Transverse colon (tissue), 4 donors: Measurements from ENCODE around the gene ZNF576.

ENCODE experiments used
- POLR2A ChIP-seq: fragments of 450-650 bp; IDR thresholded peaks from one replicate; pipeline ENCODE4 v1.6.1; 2016; ENCODE audit warnings: antibody characterized with exemption, mild to moderate bottlenecking, moderate library complexity
- POLR2AphosphoS5 ChIP-seq, 3 donors: sonication (generic); formaldehyde crosslinking; IDR thresholded peaks; one replicate each; pipeline ENCODE4 v1.6.1; 2016; ENCODE audit warnings: antibody characterized with exemption in 3 of 3
- TF ChIP-seq, protein P1 (sequence below), 5 experiments: fragments of 200-600 bp in 3 of 5; fragments of 450-650 bp in 2 of 5; sonication (generic) in 3 of 5; IDR thresholded peaks; 1 replicate in 2 of 5; 2 replicates in 3 of 5; pipeline ENCODE4 v1.5.1; 2016 to 2017; ENCODE audit warnings: antibody characterized with exemption in 5 of 5, inconsistent platforms in 3 of 5, mild to moderate bottlenecking in 2 of 5, moderate library complexity in 1 of 5

DNA sequence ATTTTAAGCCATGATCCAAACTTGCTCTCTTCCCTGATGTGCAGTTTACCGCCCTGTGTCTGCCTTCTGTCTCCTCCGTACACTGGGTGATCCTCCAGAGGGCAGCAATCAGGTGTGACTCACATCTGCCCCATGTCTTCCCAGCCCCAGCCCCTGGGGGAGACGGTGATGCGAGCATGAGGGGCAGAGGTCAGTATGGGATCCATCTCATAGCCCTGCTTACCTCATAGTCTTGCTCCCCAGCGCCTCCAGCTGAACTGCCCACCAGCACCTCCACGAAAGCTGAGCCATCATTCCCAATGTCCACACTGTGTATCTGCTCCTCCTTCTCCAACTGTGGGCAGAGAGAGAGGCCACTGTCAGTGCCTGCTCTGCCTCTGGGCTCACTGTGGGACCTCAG, 35.7 kb upstream of the ZNF576 start:
- TF ChIP-seq, protein P1, sequence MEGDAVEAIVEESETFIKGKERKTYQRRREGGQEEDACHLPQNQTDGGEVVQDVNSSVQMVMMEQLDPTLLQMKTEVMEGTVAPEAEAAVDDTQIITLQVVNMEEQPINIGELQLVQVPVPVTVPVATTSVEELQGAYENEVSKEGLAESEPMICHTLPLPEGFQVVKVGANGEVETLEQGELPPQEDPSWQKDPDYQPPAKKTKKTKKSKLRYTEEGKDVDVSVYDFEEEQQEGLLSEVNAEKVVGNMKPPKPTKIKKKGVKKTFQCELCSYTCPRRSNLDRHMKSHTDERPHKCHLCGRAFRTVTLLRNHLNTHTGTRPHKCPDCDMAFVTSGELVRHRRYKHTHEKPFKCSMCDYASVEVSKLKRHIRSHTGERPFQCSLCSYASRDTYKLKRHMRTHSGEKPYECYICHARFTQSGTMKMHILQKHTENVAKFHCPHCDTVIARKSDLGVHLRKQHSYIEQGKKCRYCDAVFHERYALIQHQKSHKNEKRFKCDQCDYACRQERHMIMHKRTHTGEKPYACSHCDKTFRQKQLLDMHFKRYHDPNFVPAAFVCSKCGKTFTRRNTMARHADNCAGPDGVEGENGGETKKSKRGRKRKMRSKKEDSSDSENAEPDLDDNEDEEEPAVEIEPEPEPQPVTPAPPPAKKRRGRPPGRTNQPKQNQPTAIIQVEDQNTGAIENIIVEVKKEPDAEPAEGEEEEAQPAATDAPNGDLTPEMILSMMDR (IDR thresholded peaks at IDR 0.05): no peak
- TF ChIP-seq POLR2A (no peak), POLR2AphosphoS5 (IDR thresholded peaks at IDR 0.05) (no peak)
